H1 (cell line): ENCODE data around the gene LRTM1. TPM values are rescaled to one million over a fixed set of nuclear protein-coding genes. Genes with fewer than 3 reads are reported as not detected.

Experiments used
- CTCF ChIA-PET: fragments of 300-600 bp; sonication (Branson Sonifier 250); formaldehyde crosslinking; loops from one replicate; lab custom pipeline; 2021; ENCODE audit not compliant: partially characterized antibody; lab: Charles Lee
- POLR2A ChIA-PET: fragments of 300-600 bp; sonication (Branson Sonifier 250); formaldehyde crosslinking; loops from one replicate; lab custom pipeline; 2021; ENCODE audit warnings: inconsistent platforms; ENCODE audit not compliant: partially characterized antibody; lab: Charles Lee
- DNase-seq, 2 experiments: peaks; one replicate each; pipeline versions ENCODE4 v3.0.0 to v3.0.0-alpha.2; 2010 to 2022; ENCODE audit warnings: low spot score in 2 of 2, low read depth in 1 of 2, mixed read lengths in 1 of 2
- FAIRE-seq: peaks from 2 replicates; lab custom pipeline; 2011; peaks lifted over from hg19 to GRCh38; lab: Jason Lieb, UNC
- H2AFZ ChIP-seq: 2 replicates; pipeline ENCODE4 v1.8.1; 2012; ENCODE audit warnings: low read length, inconsistent platforms
- H2AK5ac ChIP-seq: 2 replicates; pipeline ENCODE4 v1.6.1; 2013; ENCODE audit warnings: low read depth, low read length
- H2BK120ac ChIP-seq: replicated peaks from 2 replicates; pipeline ENCODE3; 2013; ENCODE audit warnings: low read depth, low read length, inconsistent platforms
- H2BK12ac ChIP-seq: 2 replicates; pipeline ENCODE4 v1.6.1; 2013; ENCODE audit warnings: low read depth, low read length
- H2BK15ac ChIP-seq: 2 replicates; pipeline ENCODE4 v1.6.1; 2013; ENCODE audit warnings: low read length
- H2BK20ac ChIP-seq: 2 replicates; pipeline ENCODE4 v1.6.1; 2013; ENCODE audit warnings: low read length
- H2BK5ac ChIP-seq: 2 replicates; pipeline ENCODE4 v1.6.1; 2013; ENCODE audit warnings: low read depth, low read length
- H3K14ac ChIP-seq: 2 replicates; pipeline ENCODE4 v1.6.1; 2013; ENCODE audit warnings: inconsistent platforms; ENCODE audit not compliant: insufficient read length
- H3K18ac ChIP-seq: 2 replicates; pipeline ENCODE4 v1.6.1; 2013; ENCODE audit warnings: low read length; ENCODE audit errors: extremely low read depth
- H3K23ac ChIP-seq: 2 replicates; pipeline ENCODE4 v1.6.1; 2013; ENCODE audit warnings: inconsistent platforms; ENCODE audit not compliant: insufficient read length
- H3K23me2 ChIP-seq: 2 replicates; pipeline ENCODE4 v1.6.1; 2013; ENCODE audit warnings: low read depth, low read length
- H3K27ac ChIP-seq: 2 replicates; pipeline ENCODE4 v1.6.1; 2011; ENCODE audit warnings: low read depth, low read length, inconsistent platforms
- H3K27me3 ChIP-seq, 4 experiments: replicated peaks in 1 of 4; 1 replicate in 1 of 4; 2 replicates in 3 of 4; pipeline versions ENCODE4 v1.6.1 to v1.8.1; 2011 to 2013; ENCODE audit warnings: low read length in 3 of 4, mild to moderate bottlenecking in 3 of 4, inconsistent platforms in 2 of 4, mixed read lengths in 2 of 4, moderate library complexity in 1 of 4; ENCODE audit not compliant: control insufficient read depth in 3 of 4, insufficient read depth in 3 of 4; ENCODE audit errors: extremely low read depth in 1 of 4
- H3K36me3 ChIP-seq, 4 experiments: 2 replicates each; pipeline versions ENCODE4 v1.6.1 to v1.8.1; 2011 to 2013; ENCODE audit warnings: mild to moderate bottlenecking in 4 of 4, low read length in 3 of 4, moderate library complexity in 2 of 4, control low read depth in 1 of 4, inconsistent platforms in 1 of 4; ENCODE audit not compliant: insufficient read depth in 4 of 4, control insufficient read depth in 2 of 4
- H3K4ac ChIP-seq: replicated peaks from 2 replicates; pipeline ENCODE3; 2013; ENCODE audit warnings: low read length, low read depth, mixed read lengths, inconsistent platforms; ENCODE audit not compliant: insufficient read length
- H3K4me1 ChIP-seq, 4 experiments: replicated peaks in 1 of 4; 1 replicate in 1 of 4; 2 replicates in 3 of 4; pipeline versions ENCODE4 v1.6.1 to v1.8.1; 2011 to 2013; ENCODE audit warnings: low read length in 3 of 4, inconsistent platforms in 2 of 4, mixed read lengths in 1 of 4; ENCODE audit not compliant: insufficient read depth in 4 of 4, control insufficient read depth in 3 of 4
- H3K4me2 ChIP-seq, 2 experiments: 2 replicates each; pipeline versions ENCODE4 v1.6.1 to v1.8.1; 2011 to 2013; ENCODE audit warnings: low read depth in 2 of 2, low read length in 2 of 2, control low read depth in 1 of 2, inconsistent platforms in 1 of 2, mild to moderate bottlenecking in 1 of 2; ENCODE audit not compliant: insufficient read depth in 1 of 2
- H3K4me3 ChIP-seq, 4 experiments: fragments of 200-600, 300-600 bp in 1 of 4; sonication (generic), shearing (Covaris generic), sonication (Bioruptor Twin) in 1 of 4; 2 replicates each; pipeline versions ENCODE4 v1.5.1 to v1.8.1; 2011 to 2016; ENCODE audit warnings: low read length in 4 of 4, low read depth in 3 of 4, control low read depth in 2 of 4, inconsistent platforms in 2 of 4, mild to moderate bottlenecking in 2 of 4, mixed read lengths in 1 of 4, moderate library complexity in 1 of 4; ENCODE audit not compliant: insufficient read depth in 2 of 4; ENCODE audit errors: extremely low read depth in 1 of 4
- H3K56ac ChIP-seq: replicated peaks from 2 replicates; pipeline ENCODE3; 2013; ENCODE audit warnings: low read depth, mild to moderate bottlenecking, mixed read lengths, low read length, inconsistent platforms; ENCODE audit not compliant: insufficient read length
- H3K79me1 ChIP-seq: 2 replicates; pipeline ENCODE4 v1.6.1; 2013; ENCODE audit warnings: low read depth, low read length, control low read depth
- H3K79me2 ChIP-seq, 2 experiments: 2 replicates each; pipeline versions ENCODE4 v1.6.1 to v1.8.1; 2012 to 2013; ENCODE audit warnings: low read length in 2 of 2, mild to moderate bottlenecking in 2 of 2, inconsistent platforms in 1 of 2; ENCODE audit not compliant: insufficient read depth in 2 of 2, control insufficient read depth in 1 of 2
- H3K9ac ChIP-seq, 4 experiments: replicated peaks in 1 of 4; 1 replicate in 1 of 4; 2 replicates in 3 of 4; pipeline versions ENCODE4 v1.6.1 to v1.8.1; 2011 to 2013; ENCODE audit warnings: low read depth in 3 of 4, low read length in 3 of 4, control low read depth in 2 of 4, mild to moderate bottlenecking in 2 of 4, moderate library complexity in 2 of 4, inconsistent platforms in 1 of 4; ENCODE audit errors: extremely low read depth in 1 of 4
- H3K9me3 ChIP-seq, 2 experiments: 2 replicates each; pipeline versions ENCODE4 v1.6.1 to v1.8.1; 2012 to 2013; ENCODE audit warnings: mild to moderate bottlenecking in 2 of 2, moderate library complexity in 2 of 2, control low read depth in 1 of 2, inconsistent platforms in 1 of 2, low read depth in 1 of 2, low read length in 1 of 2, mixed read lengths in 1 of 2; ENCODE audit not compliant: insufficient read depth in 2 of 2
- H4K20me1 ChIP-seq, 2 experiments: replicated peaks in 1 of 2; 2 replicates each; pipeline versions ENCODE3 to v1.8.1; 2011 to 2013; ENCODE audit warnings: inconsistent platforms in 2 of 2, low read length in 2 of 2, mild to moderate bottlenecking in 1 of 2; ENCODE audit not compliant: insufficient read depth in 2 of 2, control insufficient read depth in 1 of 2
- H4K5ac ChIP-seq: 2 replicates; pipeline ENCODE4 v1.6.1; 2013; ENCODE audit warnings: low read length, low read depth, mixed read lengths, inconsistent platforms; ENCODE audit not compliant: insufficient read length
- H4K8ac ChIP-seq: 2 replicates; pipeline ENCODE4 v1.8.0; 2013; ENCODE audit warnings: mild to moderate bottlenecking, moderate library complexity, low read length, inconsistent platforms; ENCODE audit not compliant: insufficient read depth; ENCODE audit errors: extremely low read depth
- H4K91ac ChIP-seq: replicated peaks from 2 replicates; pipeline ENCODE3; 2013; ENCODE audit warnings: low read length, mixed read lengths, inconsistent platforms; ENCODE audit not compliant: insufficient read length
- BCL11A ChIP-seq, 2 experiments: IDR thresholded peaks; one replicate each; pipeline ENCODE4 v1.6.1; 2011; ENCODE audit warnings: low read depth in 2 of 2, low read length in 2 of 2, mild to moderate bottlenecking in 2 of 2
- CBX8 ChIP-seq: fragments of 300-800, 300-1000 bp; sonication (generic); IDR thresholded peaks from 2 replicates; pipeline ENCODE4 v1.7.1; 2016; ENCODE audit warnings: low read depth, low read length, borderline replicate concordance
- CHD1 ChIP-seq: IDR thresholded peaks from 2 replicates; pipeline ENCODE4 v1.6.1; 2012; ENCODE audit warnings: low read depth, low read length, improper control_type of control experiment
- CTCF ChIP-seq, 3 experiments: IDR thresholded peaks; 1 replicate in 2 of 3; 2 replicates in 1 of 3; pipeline versions ENCODE4 v1.5.1 to v1.6.1; 2011; ENCODE audit warnings: low read length in 3 of 3, mild to moderate bottlenecking in 3 of 3, inconsistent platforms in 2 of 3, low read depth in 1 of 3, moderate library complexity in 1 of 3; ENCODE audit not compliant: insufficient read depth in 1 of 3; ENCODE audit errors: control extremely low read depth in 1 of 3
- EGR1 ChIP-seq: IDR thresholded peaks from 2 replicates; pipeline ENCODE4 v1.6.1; 2011; ENCODE audit warnings: low read depth, low read length, borderline replicate concordance
- EZH2 ChIP-seq: fragments of 200-600 bp; sonication (generic); IDR thresholded peaks from 2 replicates; pipeline ENCODE4 v1.7.1; 2012; ENCODE audit warnings: low read depth, mild to moderate bottlenecking, moderate library complexity, low read length, inconsistent platforms; ENCODE audit not compliant: severe bottlenecking
- GABPA ChIP-seq: IDR thresholded peaks from 2 replicates; pipeline ENCODE4 v1.6.1; 2011; ENCODE audit warnings: mild to moderate bottlenecking, low read length, moderate library complexity, borderline replicate concordance; ENCODE audit not compliant: insufficient read depth
- SIN3A ChIP-seq, 2 experiments: IDR thresholded peaks in 1 of 2; conservative IDR thresholded peaks in 1 of 2; 2 replicates each; pipeline ENCODE4 v1.6.1; 2011 to 2012; ENCODE audit warnings: low read length in 2 of 2, improper control_type of control experiment in 1 of 2, low read depth in 1 of 2, mild to moderate bottlenecking in 1 of 2
- SP1 ChIP-seq: IDR thresholded peaks from 2 replicates; pipeline ENCODE4 v1.6.1; 2011; ENCODE audit warnings: low read depth, low read length
- WGBS, 2 experiments: shearing (Covaris generic) in 1 of 2; methylation state at CpG; one replicate each; pipeline versions ENCODE4 v1.1.6 to v1.1.7; 2013 to 2015; ENCODE audit warnings: low lambda C conversion rate in 2 of 2, mixed read lengths in 2 of 2, inconsistent platforms in 1 of 2, low coverage in 1 of 2, missing lambda C conversion rate in 1 of 2; ENCODE audit not compliant: insufficient replicate concordance in 2 of 2, insufficient coverage in 1 of 2, insufficient read length in 1 of 2; ENCODE audit errors: extremely low coverage in 1 of 2, missing lambda C conversion rate in 1 of 2; 5-methylcytosine and 5-hydroxymethylcytosine counted together
- polyA plus RNA-seq, 7 experiments: library from polyadenylated mRNA; depleted of rRNA in 3 of 7; stranded (reverse) in 5 of 7; unstranded in 2 of 7; fragments of >200 nt in 5 of 7; fragments of 200-250 nt in 2 of 7; gene quantifications; 1 replicate in 5 of 7; 2 replicates in 1 of 7; 4 replicates in 1 of 7; pipeline versions ENCODE4 v1.2.1 to v1.2.3, GENCODE V29; 2011 to 2013; ENCODE audit warnings: missing spikeins in 2 of 7, mixed read lengths in 2 of 7
- total RNA-seq: library from RNA; stranded (reverse); fragmentation: NEBNext Ultra II Directional; extraction: Animal tissue kit (Norgen Biotek cat#: 25700); gene quantifications from 2 replicates; pipeline ENCODE4 v1.2.1, GENCODE V29; 2021

Gene LRTM1
- total and polyA plus RNA-seq, 2 of the 8 experiments (the other 6 are each of a cell fraction or from before 2014, with no cell fraction given): not detected

GRCh38 chr3:54936561-54936960 lies 8.7 kb upstream of the LRTM1 start:
- H3K56ac ChIP-seq: no peak overlapping the region
- no peak for FAIRE-seq
- H3K23me2 ChIP-seq: no peaks in the 10 kb centered on the region
- POLR2A ChIA-PET: no interaction called here
- WGBS, 2 experiments: 67% methylated on average over 5 of the region's 5 CpGs; no CpG with 5 or more reads in 1 of the 2 experiments
- no peak overlapping the region for H3K27ac ChIP-seq
- H2BK20ac ChIP-seq: peak overlapping the region; percentile 9; the same call in 1 of the 2 replicates
- no peak overlapping the region for H3K4me3 ChIP-seq
- H3K23ac ChIP-seq: no peak overlapping the region
- 0 out of 4 replicates have a peak overlapping the region, but pooled peaks of 1 of the 2 experiments have one; percentile 26 for H3K4me2 ChIP-seq
- no peaks in the 10 kb centered on the region for H3K36me3 ChIP-seq
- H4K5ac ChIP-seq: no peak overlapping the region
- no peak overlapping the region for H3K9ac ChIP-seq
- no peak overlapping the region for H2BK12ac ChIP-seq
- H3K18ac ChIP-seq: no peak overlapping the region
- no peak overlapping the region for H4K8ac ChIP-seq
- CTCF ChIA-PET: interaction anchor here (0.9 to 1.1 kb wide), 3 partner anchors 12 to 521 kb away, joined by 3 to 4 read pairs (median 3); no protein-coding TSS in a partner anchor
- no peak overlapping the region for H2BK5ac ChIP-seq
- H4K20me1 ChIP-seq: no peaks in the 10 kb centered on the region
- H4K91ac ChIP-seq: no peak overlapping the region
- no peak overlapping the region for H2BK120ac ChIP-seq
- H3K14ac ChIP-seq: no peak overlapping the region
- no peaks in the 10 kb centered on the region for H3K9me3 ChIP-seq
- no peak overlapping the region for H2AK5ac ChIP-seq
- H3K27me3 ChIP-seq: no peaks in the 10 kb centered on the region
- H3K4ac ChIP-seq: no peak overlapping the region
- no peak overlapping the region for H2AFZ ChIP-seq
- no peak for DNase-seq
- no peak overlapping the region for H2BK15ac ChIP-seq
- no peaks in the 10 kb centered on the region for H3K79me2 ChIP-seq
- H3K79me1 ChIP-seq: no peaks in the 10 kb centered on the region
- H3K4me1 ChIP-seq: peaks cover 2 to 6% (median 3%) of the 10 kb centered on the region in 4 experiments; a peak in 5 of 7 replicates
- TF ChIP-seq BCL11A (IDR thresholded peaks at IDR 0.05; ENCODE audit: low read depth in 2 of 2, low read length in 2 of 2) (no peak), EGR1 (no peak), EZH2 (no peak), CHD1 (no peak), SP1 (no peak), CBX8 (no peak), SIN3A (conservative IDR thresholded peaks at IDR 0.05 in 1 of 2, IDR thresholded peaks at IDR 0.05 in 1 of 2; ENCODE audit: low read depth in 1 of 2, low read length in 2 of 2) (no peak), GABPA (no peak), CTCF (IDR thresholded peaks at IDR 0.05; ENCODE audit: control extremely low read depth in 1 of 3, insufficient read depth in 1 of 3, low read depth in 1 of 3, low read length in 3 of 3) (no peak)
